Osteocyte (in vitro differentiated cells): ENCODE data around the gene ITGB3. TPM values are rescaled to one million over a fixed set of nuclear protein-coding genes. Genes with fewer than 3 reads are reported as not detected.

ENCODE experiments used
- DNase-seq: peaks from one replicate; pipeline ENCODE4 v3.0.0; 2021; ENCODE audit warnings: mixed read lengths; ENCODE audit not compliant: unreplicated experiment; ENCODE audit errors: extremely low spot score
- H3K27ac Mint-ChIP-seq: one replicate; pipeline ENCODE4 v1.8.0; 2021; ENCODE audit warnings: mild to moderate bottlenecking, mixed read lengths; ENCODE audit not compliant: unreplicated experiment
- H3K27me3 Mint-ChIP-seq: one replicate; pipeline ENCODE4 v1.8.0; 2021; ENCODE audit warnings: mixed read lengths; ENCODE audit not compliant: unreplicated experiment
- H3K36me3 Mint-ChIP-seq: one replicate; pipeline ENCODE4 v1.8.0; 2021; ENCODE audit warnings: mixed read lengths; ENCODE audit not compliant: unreplicated experiment
- H3K4me1 Mint-ChIP-seq: one replicate; pipeline ENCODE4 v1.8.0; 2021; ENCODE audit warnings: mixed read lengths; ENCODE audit not compliant: unreplicated experiment
- H3K4me3 Mint-ChIP-seq: one replicate; pipeline ENCODE4 v1.8.0; 2021; ENCODE audit warnings: mild to moderate bottlenecking, moderate library complexity, mixed read lengths; ENCODE audit not compliant: unreplicated experiment
- H3K9me3 Mint-ChIP-seq: one replicate; pipeline ENCODE4 v1.8.0; 2021; ENCODE audit warnings: mixed read lengths; ENCODE audit not compliant: unreplicated experiment
- CTCF ChIP-seq: fragments of 200-600 bp; sonication (generic); IDR thresholded peaks from 2 replicates; pipeline ENCODE4 v1.5.0; 2021; ENCODE audit warnings: antibody characterized with exemption, mild to moderate bottlenecking, moderate library complexity
- total RNA-seq: library from RNA; stranded (reverse); gene quantifications from 2 replicates; pipeline ENCODE4 v1.2.1, GENCODE V29; 2021

The ITGB3 gene
- total RNA-seq, 1 donor from 2014 or later = 3.3 TPM

DNA sequence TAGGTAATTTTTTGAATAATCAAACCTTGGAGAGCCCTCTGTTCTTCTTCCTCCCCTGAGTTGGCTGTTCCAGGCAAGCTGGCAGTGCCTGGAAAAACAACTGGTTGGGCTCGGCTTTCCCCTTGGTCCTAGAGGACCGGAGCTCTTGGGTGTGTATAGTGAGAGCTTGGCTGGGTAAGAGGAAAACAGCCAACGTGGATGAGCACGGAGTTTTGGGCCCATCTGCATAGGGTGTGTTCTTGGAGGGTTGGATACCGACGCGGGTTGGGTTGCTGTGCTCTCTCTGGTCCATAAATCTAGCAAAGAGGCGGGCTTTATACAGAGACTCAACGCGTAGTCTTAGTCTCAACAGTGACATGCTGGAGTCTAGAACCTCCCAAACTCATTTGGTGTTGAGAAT lies 23.2 kb downstream of the ITGB3 start:
- no peaks in the 10 kb centered on the region for H3K36me3 Mint-ChIP-seq
- peak; percentile 89 for DNase-seq
- peak overlapping the region; percentile 96 for H3K27ac Mint-ChIP-seq
- TF ChIP-seq CTCF = no peak
- H3K27me3 Mint-ChIP-seq = no peaks in the 10 kb centered on the region
- H3K9me3 Mint-ChIP-seq = no peaks in the 10 kb centered on the region
- H3K4me3 Mint-ChIP-seq = no peak overlapping the region
- H3K4me1 Mint-ChIP-seq = peaks cover 52% of the 10 kb centered on the region

DNA sequence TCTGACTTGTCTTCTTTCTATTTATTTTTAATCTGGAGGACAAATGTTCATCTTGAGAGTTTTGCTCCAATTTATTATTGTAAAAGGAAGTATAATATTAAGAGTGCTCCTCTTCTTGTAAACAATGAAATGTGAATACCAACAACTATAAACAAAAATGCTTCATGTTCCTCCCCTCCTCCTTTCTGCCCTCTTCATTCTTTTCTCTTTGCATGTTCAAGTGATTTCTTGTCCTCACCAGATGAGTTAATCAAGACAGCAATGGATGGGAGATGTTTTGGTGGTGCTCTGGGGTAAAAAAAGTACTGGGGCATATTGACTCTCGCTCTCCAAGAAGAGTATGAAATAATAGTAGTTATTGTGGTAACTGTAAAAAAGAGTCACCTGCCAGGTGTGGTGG lies 24.3 kb downstream of the ITGB3 start:
- Mint-ChIP-seq H3K9me3 (no peaks in the 10 kb centered on the region), H3K36me3 (no peaks in the 10 kb centered on the region), H3K27ac (peak overlapping the region; percentile 31), H3K4me1 (peaks cover 52% of the 10 kb centered on the region), H3K27me3 (no peaks in the 10 kb centered on the region), H3K4me3 (no peak overlapping the region)
- TF ChIP-seq CTCF = no peak
- no peak for DNase-seq

GRCh38 chr17:47278561-47278960 lies 24.9 kb downstream of the ITGB3 start:
- Mint-ChIP-seq H3K36me3 (no peaks in the 10 kb centered on the region), H3K27me3 (no peaks in the 10 kb centered on the region), H3K4me3 (no peak overlapping the region), H3K9me3 (no peaks in the 10 kb centered on the region), H3K27ac (peak overlapping the region; percentile 96), H3K4me1 (peaks cover 52% of the 10 kb centered on the region)
- no peak for TF ChIP-seq CTCF
- DNase-seq = no peak

- no peak overlapping the region for H3K4me3 Mint-ChIP-seq
- H3K9me3 Mint-ChIP-seq = no peaks in the 10 kb centered on the region
- H3K36me3 Mint-ChIP-seq = no peaks in the 10 kb centered on the region
- peaks cover 52% of the 10 kb centered on the region for H3K4me1 Mint-ChIP-seq
- DNase-seq = no peak
- no peaks in the 10 kb centered on the region for H3K27me3 Mint-ChIP-seq
- no peak for TF ChIP-seq CTCF
- H3K27ac Mint-ChIP-seq = peak overlapping the region; percentile 96
Observed at GRCh38 chr17:47279062-47279801, 25.6 kb downstream of the ITGB3 start.

DNA sequence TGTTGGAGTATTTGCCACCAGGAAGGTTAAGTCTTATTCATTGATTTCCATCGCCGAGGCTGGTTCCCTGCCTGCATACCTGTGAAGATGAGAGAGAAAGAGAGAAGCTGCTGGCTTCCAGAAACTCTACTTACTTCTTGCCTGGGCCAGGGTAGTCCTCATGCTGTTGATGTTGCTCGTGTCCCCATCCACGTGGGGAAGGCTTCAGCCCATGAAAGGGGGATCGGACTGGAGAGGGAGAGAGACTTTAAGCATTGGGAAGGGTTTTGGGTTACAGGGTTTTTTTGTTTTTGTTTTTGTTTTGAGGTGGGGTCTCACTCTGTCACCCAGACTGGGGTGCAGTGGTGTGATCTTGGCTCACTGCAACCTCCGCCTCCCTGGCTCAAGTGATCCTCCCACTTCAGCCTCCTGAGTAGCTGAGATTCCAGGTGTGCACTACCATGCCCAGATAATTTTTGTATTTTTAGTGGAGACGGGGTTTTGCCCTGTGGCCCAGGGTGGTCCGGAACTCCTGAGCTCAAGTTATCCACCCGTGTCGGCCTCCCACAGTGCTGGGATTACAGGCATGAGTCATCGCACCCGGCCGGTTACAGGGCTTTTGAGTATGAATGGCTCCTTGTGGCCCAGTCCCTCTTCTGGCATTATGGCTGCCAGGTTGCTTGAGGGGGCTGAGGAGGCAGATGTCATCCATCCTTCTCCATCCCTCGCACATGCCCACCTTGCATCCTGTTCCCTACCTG lies 26.6 kb downstream of the ITGB3 start:
- Mint-ChIP-seq H3K9me3 (no peaks in the 10 kb centered on the region), H3K27me3 (no peaks in the 10 kb centered on the region), H3K27ac (peak overlapping the region; percentile 96), H3K4me3 (no peak overlapping the region), H3K4me1 (peaks cover 46% of the 10 kb centered on the region), H3K36me3 (no peaks in the 10 kb centered on the region)
- TF ChIP-seq CTCF = no peak
- no peak for DNase-seq
